ENCODE measurements around the gene ATP11A. TPM values are rescaled to one million over a fixed set of nuclear protein-coding genes. Genes with fewer than 3 reads are reported as not detected.

ATP11A gene
- total RNA-seq, 1 donor from 2014 or later: 281 TPM

DNA sequence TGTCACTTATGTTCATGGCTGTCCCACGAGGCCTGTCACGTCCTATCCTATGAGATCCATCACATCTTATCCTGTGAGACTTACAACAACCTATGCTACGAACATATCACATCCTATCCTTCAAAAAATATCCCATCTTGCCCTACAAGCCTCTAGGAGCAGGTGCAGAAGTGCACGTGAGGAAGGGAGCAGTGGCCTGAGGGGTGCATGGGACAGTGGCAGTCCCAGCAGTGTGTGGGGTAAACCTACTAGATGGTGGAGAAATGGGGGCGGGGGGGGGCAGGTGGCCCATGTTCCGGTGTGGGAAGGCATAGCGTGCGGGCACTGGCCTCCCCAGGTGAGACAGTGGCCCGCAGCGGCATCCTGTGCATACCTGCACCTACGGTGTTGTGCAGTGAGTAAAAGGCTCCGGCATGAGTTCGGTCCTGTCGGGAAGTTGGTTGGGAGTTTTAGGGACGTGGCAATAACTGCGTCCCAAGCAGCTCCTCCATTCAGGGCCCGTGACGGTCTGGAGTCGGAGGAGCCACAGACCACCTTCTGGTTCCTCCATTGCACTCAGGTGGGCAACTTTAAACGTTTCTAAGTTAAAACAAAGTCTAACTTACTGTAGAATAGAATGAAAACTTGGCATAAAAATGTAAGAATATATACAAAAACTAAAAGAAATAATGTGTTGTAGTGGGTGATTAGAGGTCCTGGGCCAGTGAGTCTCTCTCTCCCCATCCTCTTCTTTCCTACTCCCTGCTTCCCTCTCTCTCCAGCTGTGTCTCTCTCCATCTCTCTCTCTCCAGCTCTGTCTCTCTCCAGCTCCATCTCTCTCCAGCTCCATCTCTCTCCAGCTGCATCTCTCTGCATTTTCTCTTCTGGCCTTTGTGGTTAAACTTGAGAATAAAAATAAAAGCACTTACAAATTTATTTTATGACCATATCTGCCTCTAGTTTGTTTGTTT is 42.1 kb downstream of the ATP11A start:
- TF ChIP-seq, protein P1, sequence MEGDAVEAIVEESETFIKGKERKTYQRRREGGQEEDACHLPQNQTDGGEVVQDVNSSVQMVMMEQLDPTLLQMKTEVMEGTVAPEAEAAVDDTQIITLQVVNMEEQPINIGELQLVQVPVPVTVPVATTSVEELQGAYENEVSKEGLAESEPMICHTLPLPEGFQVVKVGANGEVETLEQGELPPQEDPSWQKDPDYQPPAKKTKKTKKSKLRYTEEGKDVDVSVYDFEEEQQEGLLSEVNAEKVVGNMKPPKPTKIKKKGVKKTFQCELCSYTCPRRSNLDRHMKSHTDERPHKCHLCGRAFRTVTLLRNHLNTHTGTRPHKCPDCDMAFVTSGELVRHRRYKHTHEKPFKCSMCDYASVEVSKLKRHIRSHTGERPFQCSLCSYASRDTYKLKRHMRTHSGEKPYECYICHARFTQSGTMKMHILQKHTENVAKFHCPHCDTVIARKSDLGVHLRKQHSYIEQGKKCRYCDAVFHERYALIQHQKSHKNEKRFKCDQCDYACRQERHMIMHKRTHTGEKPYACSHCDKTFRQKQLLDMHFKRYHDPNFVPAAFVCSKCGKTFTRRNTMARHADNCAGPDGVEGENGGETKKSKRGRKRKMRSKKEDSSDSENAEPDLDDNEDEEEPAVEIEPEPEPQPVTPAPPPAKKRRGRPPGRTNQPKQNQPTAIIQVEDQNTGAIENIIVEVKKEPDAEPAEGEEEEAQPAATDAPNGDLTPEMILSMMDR (IDR thresholded peaks at IDR 0.05): no peak
- H3K4me1 ChIP-seq: peaks cover 31% of the 10 kb centered on the region
- no peak for DNase-seq
- no peaks in the 10 kb centered on the region for H3K27me3 ChIP-seq (ENCODE audit: low read depth)
- no peaks in the 10 kb centered on the region for H3K9me3 ChIP-seq
- no peak overlapping the region for H3K4me3 ChIP-seq
- H3K27ac ChIP-seq: no peak overlapping the region
- H3K36me3 ChIP-seq: no peaks in the 10 kb centered on the region
- no peak for ATAC-seq
- intact Hi-C loops (cut with DNase I): no loop called here

GRCh38 chr13:112732679-112733078 is 42.8 kb downstream of the ATP11A start:
- Histone ChIP-seq H3K27me3 (ENCODE audit: low read depth) (no peaks in the 10 kb centered on the region), H3K4me3 (no peak overlapping the region), H3K4me1 (peaks cover 25% of the 10 kb centered on the region), H3K27ac (no peak overlapping the region), H3K9me3 (no peaks in the 10 kb centered on the region), H3K36me3 (no peaks in the 10 kb centered on the region)
- TF ChIP-seq, protein P1 (IDR thresholded peaks at IDR 0.05): no peak
- ATAC-seq: no peak
- intact Hi-C loops (cut with DNase I): no loop called here
- no peak for DNase-seq

DNA sequence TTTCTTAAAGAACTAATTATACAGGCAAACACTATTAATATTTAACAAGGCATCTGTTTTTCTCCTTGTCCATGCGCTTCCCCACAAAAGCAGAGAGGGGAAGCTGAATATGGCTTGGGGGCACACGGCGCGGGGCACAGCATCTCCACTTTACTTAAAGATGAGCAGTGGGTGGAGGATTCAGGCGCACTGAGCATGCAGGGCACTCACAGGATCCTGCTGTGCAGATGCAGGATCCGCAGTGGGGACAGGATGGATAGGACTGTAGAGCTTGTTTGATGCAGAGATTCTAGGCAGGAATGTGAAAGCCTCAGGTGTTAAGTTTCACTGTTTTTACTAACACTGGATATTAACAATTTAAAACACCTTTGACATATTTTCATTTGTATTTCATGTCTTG is 43.3 kb downstream of the ATP11A start:
- intact Hi-C loops (cut with DNase I): no loop called here

GRCh38 chr13:112733661-112734379 is 44.0 kb downstream of the ATP11A start:
- Histone ChIP-seq H3K4me1 (peaks cover 24% of the 10 kb centered on the region), H3K27me3 (ENCODE audit: low read depth) (no peaks in the 10 kb centered on the region), H3K9me3 (no peaks in the 10 kb centered on the region), H3K27ac (no peak overlapping the region), H3K4me3 (no peak overlapping the region), H3K36me3 (no peaks in the 10 kb centered on the region)
- DNase-seq (no peak), ATAC-seq (peak in 1 of 2 donors; percentile 35)
- TF ChIP-seq, protein P1 (IDR thresholded peaks at IDR 0.05): no peak
- intact Hi-C loops (cut with DNase I): no loop called here

More for the DNA sequence above, 43.3 kb downstream of the ATP11A start:
- Histone ChIP-seq H3K36me3 (no peaks in the 10 kb centered on the region), H3K4me3 (no peak overlapping the region), H3K27ac (no peak overlapping the region), H3K4me1 (peaks cover 24% of the 10 kb centered on the region), H3K9me3 (no peaks in the 10 kb centered on the region), H3K27me3 (ENCODE audit: low read depth) (no peaks in the 10 kb centered on the region)
- ATAC-seq: no peak
- TF ChIP-seq, protein P1 (IDR thresholded peaks at IDR 0.05): no peak
- DNase-seq: no peak

GRCh38 chr13:112734696-112735547 is 45.1 kb downstream of the ATP11A start:
- no peak overlapping the region for H3K4me3 ChIP-seq
- intact Hi-C loops (cut with DNase I): no loop called here
- no peaks in the 10 kb centered on the region for H3K9me3 ChIP-seq
- ATAC-seq: no peak
- TF ChIP-seq, protein P1 (IDR thresholded peaks at IDR 0.05): no peak
- no peak overlapping the region for H3K27ac ChIP-seq
- H3K36me3 ChIP-seq: no peaks in the 10 kb centered on the region
- DNase-seq: peak; percentile 43
- peaks cover 32% of the 10 kb centered on the region for H3K4me1 ChIP-seq
- H3K27me3 ChIP-seq (ENCODE audit: low read depth): no peaks in the 10 kb centered on the region

Measured in lower lobe of right lung (tissue), 2 donors.